ENCODE results near the gene PEF1.

Gene PEF1

DNA sequence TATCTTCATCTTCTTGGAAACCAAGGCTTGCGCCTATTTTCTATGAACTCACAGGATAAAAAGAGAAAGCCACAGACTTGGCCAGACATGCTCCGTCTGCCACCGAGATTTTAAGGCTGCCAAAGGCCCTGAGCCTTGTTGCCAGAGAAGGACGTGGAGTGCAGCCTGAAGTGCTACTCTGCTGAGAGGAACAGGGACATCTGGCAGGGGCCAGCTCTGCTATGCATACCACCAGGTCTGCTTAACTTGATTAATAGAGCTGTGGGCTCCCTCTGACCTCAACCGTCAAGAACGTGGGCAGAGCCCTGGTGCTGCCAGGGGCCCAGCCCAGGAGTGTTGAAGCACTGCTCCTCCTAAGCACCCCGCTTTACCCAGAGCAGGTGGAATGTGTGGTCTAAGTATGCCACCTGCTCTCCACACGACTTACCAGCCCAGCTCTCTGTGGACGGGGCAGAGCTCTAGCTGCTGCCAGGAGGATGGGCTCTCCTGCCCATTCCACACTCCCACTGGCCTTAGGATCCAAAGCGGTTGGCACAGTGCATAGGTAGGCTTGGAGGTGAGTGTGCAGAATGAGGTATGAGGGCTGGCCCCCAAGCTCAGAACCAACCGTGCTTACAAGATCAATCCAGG is 16.6 kb downstream of the PEF1 start:
- DNase-seq (ENCODE audit: low read depth) = no peak

DNA sequence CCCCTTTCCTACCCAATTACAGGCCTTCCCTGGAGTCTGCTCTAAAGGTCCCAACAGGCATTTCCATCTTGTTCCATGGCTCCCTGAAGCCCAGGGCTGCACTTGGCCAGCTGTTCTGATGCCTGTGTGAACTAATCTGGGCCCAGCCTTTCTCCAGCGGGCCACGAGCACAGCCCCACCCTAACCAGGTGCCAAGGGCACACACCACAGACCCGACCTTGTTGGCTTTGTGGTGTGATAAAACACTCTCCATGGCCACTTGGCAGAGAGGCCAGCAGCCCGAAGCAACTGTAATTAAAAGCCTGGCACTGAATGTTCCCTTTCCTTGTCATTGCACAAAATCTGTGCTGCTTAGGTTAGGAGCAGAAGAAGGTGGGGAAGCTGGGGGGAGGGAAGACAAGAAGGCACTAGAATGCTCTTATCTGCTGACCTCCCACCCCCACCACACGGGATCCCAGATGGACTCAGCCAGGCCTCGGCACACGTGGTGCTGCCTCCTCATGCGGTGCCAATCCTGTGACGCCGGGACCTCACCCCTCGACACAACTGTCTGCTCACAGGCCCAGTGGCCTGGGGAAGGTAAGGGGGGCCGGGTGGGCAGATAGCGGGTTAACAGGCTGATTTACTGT is 17.3 kb downstream of the PEF1 start:
- DNase-seq (ENCODE audit: low read depth) = no peak

DNA sequence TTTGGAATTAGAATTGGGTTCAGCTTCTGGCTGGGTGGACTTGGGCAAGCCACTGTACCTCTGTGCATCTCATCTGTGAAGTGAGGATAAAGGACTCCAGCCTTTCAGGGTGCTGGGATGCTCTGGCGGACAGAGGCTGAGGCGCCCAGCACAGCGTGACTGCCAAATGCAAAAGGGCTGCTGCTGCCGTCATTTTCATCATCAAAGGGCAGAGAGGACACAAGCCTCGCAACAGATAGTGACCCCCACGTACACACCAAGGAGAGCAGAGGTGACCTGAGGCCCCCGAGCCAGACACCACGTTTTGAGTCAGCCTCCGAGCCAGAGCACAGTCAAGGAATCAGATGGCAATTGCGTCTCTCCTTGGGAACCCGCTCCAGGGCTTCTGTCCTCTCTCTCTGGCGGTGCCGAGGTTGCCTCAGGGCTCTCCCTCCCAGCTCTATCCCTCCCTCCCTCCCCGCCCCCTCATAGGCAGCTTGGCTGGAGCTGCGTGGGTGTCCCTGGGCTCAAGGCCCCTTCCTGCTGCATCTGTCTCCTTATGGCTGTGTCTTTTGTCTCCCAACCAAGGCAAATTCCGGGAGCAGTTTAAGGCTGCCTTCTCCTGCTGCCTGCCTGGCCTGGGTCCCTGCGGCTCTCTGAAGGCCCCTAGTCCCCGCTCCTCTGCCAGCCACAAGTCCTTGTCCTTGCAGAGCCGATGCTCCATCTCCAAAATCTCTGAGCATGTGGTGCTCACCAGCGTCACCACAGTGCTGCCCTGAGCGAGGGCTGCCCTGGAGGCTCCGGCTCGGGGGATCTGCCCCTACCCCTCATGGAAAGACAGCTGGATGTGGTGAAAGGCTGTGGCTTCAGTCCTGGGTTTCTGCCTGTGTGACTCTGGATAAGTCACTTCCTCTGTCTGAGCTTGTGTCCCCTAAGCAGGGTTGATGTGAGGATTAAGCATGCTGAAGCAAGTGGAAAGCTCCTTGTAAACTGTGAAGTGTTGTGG is 18.2 kb downstream of the PEF1 start:
- peak; percentile 35 for DNase-seq (ENCODE audit: low read depth)

DNA sequence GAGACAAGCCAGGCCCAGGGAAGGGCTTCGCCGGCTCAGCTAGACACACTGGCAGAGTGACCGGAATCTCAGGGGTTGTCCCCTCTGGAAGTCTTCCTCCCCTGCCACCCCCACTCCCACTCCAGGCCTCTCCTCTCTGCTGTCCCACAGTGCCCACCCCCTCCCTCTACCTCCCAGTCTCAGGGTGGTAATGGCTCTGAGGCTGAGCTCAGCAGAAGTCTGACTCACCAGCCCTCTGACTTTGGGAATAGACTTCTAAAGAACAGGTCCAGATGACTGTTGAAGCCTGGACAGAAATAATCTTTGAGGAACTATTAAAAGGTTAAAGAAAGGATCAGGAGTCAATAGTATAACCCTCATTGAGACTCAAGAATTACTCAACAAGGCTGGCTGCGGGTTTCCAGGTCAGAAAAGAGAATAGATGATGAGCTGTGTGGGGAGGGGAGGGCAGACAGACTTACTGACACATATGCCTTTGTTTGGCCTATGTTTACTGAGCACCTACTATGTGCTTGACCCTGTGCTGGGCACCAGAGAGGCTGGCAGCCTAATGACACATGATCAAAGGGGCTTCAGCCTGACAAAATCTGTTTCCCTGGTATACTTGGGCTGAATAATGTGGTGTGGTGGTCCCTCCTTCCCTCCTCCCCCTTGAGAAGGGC is 19.0 kb downstream of the PEF1 start:
- peak; percentile 40 for DNase-seq (ENCODE audit: low read depth)

DNA sequence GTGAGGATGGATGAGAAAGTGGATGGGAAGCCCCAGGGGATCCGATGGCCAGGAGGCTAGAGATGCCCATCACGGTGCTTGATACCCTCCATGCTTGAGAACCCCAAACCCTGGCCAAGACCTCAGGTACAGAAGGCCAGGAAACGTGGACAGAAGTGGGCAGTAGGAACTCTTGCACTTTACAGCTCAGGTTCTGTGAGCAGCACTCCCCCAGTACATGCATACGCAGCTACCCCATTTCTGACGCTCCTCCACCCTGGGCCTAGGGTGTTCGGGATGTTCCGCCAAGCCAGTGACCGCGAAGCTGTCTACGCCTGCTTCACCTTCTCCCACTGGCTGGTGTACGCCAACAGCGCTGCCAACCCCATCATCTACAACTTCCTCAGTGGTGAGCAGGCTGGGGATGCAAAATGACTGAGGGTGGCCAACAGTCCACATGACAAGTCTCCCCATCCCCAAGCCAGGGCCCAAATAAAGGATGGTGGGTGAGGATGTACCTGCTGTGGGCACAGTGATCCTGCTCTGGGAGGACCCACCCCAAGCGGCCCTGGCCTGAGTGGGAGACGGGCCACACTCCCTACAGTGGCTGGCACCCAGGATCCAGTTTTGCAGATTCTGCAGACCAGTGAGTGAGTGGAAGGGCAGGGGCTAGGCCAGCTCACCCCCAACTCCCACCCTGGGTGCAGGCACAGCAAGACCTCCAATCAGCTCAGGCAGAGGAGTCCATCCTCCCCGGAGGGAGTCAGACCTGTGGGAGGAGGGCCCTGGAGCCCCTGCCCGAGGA is 19.8 kb downstream of the PEF1 start:
- no peak for DNase-seq (ENCODE audit: low read depth)

DNA sequence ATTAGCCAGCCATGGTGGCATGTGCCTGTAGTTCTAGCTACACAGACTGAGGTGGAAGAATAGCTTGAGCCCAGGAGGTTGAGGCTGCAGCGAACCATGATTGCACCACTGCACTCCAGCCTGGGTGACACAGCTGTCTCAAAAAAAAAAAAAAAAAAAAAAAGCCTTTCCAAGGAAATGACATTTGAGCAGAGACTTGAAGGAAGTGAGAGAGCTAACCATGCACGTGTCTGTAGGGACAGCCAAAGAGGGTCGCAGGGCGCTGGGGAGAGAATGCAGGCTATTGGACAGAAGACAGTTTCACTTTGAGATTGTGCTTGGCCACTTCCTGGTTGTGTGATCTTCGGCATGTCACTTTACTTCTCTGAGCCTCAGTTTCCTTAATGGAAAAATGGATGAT is 20.4 kb downstream of the PEF1 start:
- DNase-seq (ENCODE audit: low read depth) = no peak

DNA sequence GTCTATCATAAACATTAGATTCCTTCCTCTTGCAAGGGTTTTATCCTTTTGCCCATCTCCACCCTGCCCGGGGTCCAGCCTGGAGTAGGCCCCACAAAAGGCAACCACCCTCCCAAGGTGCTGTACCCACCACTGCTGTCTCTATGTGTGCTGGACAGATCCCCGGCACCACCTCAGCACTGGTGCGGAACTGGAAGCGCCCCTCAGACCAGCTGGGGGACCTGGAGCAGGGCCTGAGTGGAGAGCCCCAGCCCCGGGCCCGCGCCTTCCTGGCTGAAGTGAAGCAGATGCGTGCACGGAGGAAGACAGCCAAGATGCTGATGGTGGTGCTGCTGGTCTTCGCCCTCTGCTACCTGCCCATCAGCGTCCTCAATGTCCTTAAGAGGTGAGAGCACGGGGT is 21.3 kb downstream of the PEF1 start:
- DNase-seq (ENCODE audit: low read depth) = no peak

DNA sequence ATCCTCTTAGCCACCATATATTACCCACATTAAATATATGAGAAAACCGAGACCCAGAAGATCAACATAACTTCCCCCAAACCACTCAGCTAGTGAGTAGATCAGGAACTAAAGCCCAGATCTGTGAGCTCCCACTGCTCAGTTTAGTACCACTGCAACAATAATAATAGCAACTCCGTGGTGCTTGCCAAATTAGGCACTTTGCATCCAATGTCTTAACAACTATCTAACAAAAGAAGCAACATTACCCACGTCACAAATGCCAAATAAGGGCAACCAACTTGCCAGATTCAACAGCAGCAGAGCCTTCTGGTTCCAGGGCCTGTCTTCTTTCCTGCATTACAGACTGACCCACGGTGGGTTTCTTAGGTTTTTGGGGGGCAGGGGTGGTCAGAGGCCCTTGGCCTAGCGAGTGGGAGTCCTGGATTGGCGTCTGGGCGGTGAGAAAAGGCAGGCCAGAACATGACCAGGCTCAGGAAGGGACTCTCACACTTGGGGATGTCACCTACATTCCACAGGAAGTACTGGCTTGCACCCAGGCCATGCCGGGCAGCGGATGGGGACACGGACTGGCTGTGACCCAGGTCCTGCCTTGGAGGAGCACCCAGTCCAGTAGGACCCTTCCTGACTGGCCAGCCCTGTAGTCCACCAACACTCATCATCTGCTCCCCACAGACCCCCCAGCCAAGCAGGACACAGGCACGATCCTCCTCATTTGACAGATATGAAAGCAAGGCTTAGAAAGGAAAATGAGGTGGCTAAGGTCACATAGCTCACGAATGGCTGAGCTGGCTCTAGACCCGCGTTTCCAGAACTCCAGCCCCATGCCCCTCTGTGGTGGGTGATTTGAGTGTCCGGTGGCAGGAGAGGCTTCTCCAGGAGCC is 22.6 kb downstream of the PEF1 start:
- no peak for DNase-seq (ENCODE audit: low read depth)

DNA sequence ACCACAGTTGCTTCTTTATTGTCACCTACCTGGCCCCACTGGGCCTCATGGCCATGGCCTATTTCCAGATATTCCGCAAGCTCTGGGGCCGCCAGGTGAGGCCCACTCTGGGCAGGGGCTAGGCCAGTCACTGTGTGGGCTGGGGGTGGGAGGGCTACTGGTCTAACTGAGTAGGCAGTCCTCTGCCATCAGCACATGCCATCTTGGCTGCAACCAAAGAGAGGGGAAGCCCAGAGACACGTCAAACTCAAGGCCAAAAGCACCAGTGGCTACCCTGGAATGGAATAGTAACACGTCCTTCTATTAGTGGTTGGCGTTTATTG is 23.2 kb downstream of the PEF1 start:
- DNase-seq (ENCODE audit: low read depth) = no peak

DNA sequence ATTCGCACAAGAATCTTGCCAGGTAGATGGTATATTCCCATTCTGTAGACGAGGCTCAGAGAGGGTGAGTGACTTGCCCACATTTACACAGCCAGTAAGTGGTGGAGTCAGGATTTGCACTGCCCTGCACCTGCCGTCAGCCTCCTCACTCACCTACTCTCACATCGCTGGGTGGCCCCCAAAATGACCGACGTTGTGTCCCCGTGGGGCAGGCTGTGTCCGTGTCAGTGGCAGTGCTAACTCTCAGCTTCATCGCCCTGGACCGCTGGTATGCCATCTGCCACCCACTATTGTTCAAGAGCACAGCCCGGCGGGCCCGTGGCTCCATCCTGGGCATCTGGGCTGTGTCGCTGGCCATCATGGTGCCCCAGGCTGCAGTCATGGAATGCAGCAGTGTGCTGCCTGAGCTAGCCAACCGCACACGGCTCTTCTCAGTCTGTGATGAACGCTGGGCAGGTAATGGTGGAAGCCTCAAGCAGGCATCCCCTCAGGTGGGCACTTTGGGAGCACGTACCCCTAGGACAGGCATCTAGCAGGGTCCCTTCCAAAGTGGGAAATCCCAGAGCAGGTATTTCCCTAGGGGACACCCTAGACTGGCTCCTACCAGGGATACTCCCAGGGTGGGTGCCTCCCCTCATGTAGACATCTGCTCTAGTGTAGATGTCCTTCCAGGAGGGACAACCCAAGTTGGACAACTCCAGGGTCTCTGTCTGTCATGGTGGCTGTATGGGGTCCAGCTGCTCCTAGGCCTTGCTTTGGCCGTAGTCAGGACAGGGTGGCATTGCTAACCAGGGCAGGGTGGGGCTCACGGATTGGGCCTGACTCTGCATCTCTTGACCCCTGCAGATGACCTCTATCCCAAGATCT is 23.8 kb downstream of the PEF1 start:
- DNase-seq (ENCODE audit: low read depth) = no peak

DNA sequence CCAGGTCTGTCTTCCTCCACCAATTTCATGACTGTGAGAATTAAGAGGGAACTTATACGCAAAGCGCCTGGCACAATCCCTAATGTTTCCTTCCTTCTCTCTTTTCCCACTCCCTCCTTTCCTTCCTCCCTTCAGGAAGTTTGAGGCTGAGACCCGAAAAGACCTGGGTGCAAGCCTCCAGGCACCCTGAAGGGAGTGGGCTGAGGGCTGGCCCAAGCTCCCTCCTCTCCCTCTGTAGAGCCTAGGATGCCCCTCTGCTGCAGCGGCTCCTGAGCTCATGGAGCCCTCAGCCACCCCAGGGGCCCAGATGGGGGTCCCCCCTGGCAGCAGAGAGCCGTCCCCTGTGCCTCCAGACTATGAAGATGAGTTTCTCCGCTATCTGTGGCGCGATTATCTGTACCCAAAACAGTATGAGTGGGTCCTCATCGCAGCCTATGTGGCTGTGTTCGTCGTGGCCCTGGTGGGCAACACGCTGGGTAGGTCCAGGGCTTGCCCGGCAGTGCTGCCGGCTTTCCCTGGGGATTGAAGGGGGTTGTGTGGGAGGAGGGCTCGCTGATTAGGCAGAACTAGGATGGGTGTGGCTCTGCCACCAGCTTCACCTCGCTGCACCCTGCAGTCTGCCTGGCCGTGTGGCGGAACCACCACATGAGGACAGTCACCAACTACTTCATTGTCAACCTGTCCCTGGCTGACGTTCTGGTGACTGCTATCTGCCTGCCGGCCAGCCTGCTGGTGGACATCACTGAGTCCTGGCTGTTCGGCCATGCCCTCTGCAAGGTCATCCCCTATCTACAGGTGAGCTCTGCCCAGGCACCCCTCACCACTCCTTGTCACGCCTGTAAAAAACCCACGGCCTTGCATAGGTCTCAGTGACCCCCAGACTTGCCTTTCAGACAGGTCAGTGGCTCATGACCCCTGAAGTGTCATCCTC is 25.5 kb downstream of the PEF1 start:
- no peak for DNase-seq (ENCODE audit: low read depth)

DNA sequence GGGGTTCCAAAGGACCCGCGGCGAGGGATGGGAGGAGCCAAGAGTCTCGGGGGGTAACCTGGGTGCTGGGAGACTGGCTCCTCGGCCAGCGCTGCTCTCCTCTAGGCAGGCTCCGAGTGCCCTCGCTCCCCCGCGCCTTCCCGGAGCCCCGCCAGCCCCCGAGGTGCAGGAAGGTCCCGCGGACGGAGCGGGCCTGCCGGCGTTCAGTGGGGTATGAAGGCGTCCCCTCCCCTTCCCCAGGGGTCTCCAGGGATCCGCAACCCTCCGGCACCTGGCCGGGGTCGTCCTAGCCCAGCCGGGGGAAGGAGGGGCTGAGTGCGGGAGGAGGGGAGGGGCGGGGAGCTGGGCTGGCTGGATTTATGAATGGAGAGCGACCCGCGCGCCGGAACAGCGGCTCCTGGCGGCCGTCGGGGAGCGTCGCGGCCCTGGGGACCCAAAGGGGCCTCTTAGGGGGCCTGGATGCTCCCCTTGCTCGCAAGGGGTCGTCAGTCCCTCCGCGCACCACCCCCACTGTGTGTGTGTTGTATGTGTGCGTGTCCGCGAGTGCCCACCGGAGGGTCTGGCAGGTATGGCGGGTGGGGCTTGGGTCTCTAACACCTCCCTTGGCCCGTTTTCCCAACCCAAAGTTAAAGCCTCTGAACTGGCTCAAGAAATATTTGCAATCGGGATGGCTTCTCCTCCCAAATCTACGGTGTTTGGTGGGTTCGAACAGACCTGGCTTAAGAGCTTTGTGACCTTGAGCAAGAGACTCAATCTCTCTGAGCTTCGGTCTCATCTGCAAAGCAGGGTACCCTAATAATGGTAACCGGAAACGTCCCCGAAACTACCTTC is 26.5 kb downstream of the PEF1 start:
- no peak for DNase-seq (ENCODE audit: low read depth)

DNA sequence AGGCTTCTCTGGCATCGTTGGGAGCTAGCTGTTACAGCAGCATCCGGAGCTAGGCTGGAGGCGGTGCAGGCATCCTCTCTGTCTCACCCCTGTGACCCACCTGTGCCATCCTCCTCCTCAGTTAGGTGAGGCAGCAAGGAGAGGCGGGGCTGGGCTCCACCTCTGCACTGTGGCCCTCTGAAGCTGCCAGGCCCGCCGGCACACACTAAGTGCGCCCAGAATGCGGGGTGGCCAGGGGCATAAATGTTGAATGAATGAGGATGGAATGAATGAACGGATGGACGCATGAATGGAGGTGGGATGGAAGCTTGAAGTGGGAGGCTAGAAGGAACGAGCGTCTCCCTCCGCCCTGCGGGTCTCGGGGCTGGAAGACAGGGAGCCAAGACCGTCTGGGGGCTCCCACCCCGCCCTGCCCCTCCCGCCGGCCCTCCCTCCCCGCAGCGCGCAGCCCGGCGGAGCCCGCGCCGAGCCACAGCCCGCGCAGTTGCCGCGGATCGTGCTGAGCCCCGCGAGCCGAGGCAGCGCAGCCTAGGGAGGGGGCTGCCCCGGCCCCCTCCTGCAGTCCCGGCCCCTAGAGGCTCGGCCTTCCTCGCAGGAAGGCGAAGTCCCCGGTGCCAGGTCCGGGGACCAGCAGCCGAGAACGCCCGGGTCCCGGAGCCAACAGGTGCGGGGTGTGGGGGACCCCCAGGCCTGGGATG is 27.3 kb downstream of the PEF1 start, which contains the start of gene HCRTR1:
TSS of gene HCRTR1 (plus strand) at position 472 of the 698 bp plus-strand sequence. CDS start 1,504 bp downstream, outside the sequence.
- no peak for DNase-seq (ENCODE audit: low read depth)

DNA sequence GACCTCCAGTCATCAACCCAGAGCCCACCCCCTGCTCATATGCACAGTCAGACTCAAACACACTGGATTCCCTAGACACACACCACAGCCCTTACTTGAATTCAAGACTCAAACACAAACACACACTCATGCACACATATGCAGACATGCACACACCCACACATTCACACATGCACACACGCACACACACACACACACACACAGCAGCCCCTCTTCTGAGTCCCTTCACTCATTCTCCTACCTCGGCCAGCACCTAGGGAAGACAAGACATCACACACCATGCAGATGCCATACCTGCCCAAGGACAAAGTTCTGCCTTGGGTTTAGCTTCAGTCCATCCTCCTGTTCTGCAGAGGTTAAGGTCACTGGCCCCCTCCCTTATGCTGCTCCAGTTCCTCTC is 28.7 kb downstream of the PEF1 start:
- no peak for DNase-seq (ENCODE audit: low read depth)

DNA sequence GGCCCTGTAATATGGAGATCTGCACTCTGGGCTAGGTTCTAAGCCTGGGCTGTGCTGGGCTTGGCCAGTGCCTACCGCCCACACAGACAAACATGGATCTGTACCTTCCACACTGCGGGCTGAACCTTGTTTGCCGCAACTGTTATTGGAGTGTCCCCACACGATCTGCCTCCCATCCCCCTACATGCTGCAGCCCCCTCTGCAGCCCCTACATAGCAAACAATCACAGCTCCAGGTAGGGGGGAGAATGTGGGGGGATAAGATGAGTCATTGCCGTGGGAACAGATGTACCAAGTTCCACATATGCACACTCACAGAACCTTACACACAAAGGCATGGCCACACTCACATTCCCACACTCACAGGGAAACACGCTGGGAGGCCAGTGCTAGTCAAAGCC is 29.3 kb downstream of the PEF1 start:
- DNase-seq (ENCODE audit: low read depth) = no peak

DNA sequence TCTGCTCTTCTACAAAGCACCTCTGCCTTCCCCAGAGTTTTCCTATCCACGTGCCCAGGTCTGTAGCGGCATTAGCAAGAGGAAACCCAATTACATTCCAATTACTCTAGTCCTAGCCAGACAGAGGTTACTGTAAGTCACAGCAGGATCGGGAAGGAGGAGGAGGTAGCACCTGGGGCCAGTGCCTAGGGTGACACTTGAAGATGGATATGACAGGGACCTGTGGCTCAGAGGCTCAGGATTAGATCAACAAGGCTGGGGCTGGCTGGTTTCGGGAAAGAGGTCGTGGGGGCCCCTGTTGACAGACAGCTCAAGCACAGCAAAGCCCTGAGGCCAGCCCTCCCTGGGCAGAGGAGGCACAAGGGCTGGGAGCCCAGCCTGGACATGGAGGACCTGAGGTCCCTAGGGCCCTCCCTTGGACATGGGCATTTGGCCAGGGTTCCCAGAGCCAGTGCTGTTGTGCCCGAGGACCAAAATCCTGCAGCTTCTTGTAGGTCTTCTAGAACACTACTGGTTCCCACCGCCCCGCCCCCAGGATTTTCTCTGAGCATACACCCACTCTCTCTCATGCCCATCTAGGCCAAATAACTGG is 30.2 kb downstream of the PEF1 start:
- DNase-seq (ENCODE audit: low read depth) = no peak
